Chondrocyte (in vitro differentiated cells): ENCODE data around the gene APCDD1. TPM values are rescaled to one million over a fixed set of nuclear protein-coding genes. Genes with fewer than 3 reads are reported as not detected.

ENCODE experiments used
- DNase-seq: peaks from one replicate; pipeline ENCODE4 v3.0.0; 2021; ENCODE audit warnings: mixed read lengths, low spot score
- H3K27ac Mint-ChIP-seq: one replicate; pipeline ENCODE4 v1.8.0; 2021; ENCODE audit warnings: mild to moderate bottlenecking, moderate library complexity, mixed read lengths; ENCODE audit not compliant: unreplicated experiment
- H3K27me3 Mint-ChIP-seq: 2 replicates; pipeline ENCODE4 v1.8.0; 2021; ENCODE audit warnings: low read depth, mixed read lengths
- H3K36me3 Mint-ChIP-seq: 2 replicates; pipeline ENCODE4 v1.8.0; 2021; ENCODE audit warnings: low read depth, mixed read lengths
- H3K4me1 Mint-ChIP-seq: 2 replicates; pipeline ENCODE4 v1.8.0; 2021; ENCODE audit warnings: low read depth, mild to moderate bottlenecking, mixed read lengths
- H3K4me3 Mint-ChIP-seq: one replicate; pipeline ENCODE4 v1.8.0; 2021; ENCODE audit warnings: mild to moderate bottlenecking, moderate library complexity, mixed read lengths; ENCODE audit not compliant: unreplicated experiment
- H3K9me3 Mint-ChIP-seq: 2 replicates; pipeline ENCODE4 v1.8.0; 2021; ENCODE audit warnings: low read depth, mixed read lengths
- total RNA-seq: library from RNA; stranded (reverse); gene quantifications from 3 replicates; pipeline ENCODE4 v1.2.1, GENCODE V29; 2021
- TF ChIP-seq, protein P1 (sequence below): fragments of 200-600 bp; sonication (generic); IDR thresholded peaks from 2 replicates; pipeline ENCODE4 v1.5.0; 2021; ENCODE audit warnings: antibody characterized with exemption, mild to moderate bottlenecking, moderate library complexity

Gene APCDD1
- total RNA-seq, 1 donor from 2014 or later: 9.5 TPM

DNA sequence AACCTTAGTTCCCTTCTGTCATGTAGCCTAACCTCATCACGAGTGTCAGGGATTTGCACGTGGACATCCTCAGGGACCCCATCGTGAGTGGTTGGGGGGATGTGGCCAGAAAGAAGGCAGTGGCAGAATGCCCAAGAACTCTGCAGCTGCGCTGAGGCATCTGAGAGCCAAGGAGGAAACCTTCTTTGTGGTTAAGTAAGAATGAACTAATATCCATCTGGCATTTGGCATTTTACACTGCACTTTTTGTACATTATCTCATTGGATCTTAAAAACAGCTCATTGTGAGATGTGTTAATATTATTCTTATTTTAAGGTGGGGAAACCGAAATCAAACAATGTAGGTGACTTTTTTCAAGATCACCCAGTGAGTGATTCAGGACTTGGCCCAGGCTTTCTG is 32.6 kb upstream of the APCDD1 start:
- no peak for DNase-seq
- TF ChIP-seq, protein P1, sequence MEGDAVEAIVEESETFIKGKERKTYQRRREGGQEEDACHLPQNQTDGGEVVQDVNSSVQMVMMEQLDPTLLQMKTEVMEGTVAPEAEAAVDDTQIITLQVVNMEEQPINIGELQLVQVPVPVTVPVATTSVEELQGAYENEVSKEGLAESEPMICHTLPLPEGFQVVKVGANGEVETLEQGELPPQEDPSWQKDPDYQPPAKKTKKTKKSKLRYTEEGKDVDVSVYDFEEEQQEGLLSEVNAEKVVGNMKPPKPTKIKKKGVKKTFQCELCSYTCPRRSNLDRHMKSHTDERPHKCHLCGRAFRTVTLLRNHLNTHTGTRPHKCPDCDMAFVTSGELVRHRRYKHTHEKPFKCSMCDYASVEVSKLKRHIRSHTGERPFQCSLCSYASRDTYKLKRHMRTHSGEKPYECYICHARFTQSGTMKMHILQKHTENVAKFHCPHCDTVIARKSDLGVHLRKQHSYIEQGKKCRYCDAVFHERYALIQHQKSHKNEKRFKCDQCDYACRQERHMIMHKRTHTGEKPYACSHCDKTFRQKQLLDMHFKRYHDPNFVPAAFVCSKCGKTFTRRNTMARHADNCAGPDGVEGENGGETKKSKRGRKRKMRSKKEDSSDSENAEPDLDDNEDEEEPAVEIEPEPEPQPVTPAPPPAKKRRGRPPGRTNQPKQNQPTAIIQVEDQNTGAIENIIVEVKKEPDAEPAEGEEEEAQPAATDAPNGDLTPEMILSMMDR: no peak
- Mint-ChIP-seq H3K27me3 (peaks cover 9% of the 10 kb centered on the region), H3K27ac (no peak overlapping the region), H3K9me3 (peaks cover 13% of the 10 kb centered on the region), H3K4me3 (no peak overlapping the region), H3K36me3 (peaks cover 4% of the 10 kb centered on the region), H3K4me1 (peaks cover 23% of the 10 kb centered on the region)

DNA sequence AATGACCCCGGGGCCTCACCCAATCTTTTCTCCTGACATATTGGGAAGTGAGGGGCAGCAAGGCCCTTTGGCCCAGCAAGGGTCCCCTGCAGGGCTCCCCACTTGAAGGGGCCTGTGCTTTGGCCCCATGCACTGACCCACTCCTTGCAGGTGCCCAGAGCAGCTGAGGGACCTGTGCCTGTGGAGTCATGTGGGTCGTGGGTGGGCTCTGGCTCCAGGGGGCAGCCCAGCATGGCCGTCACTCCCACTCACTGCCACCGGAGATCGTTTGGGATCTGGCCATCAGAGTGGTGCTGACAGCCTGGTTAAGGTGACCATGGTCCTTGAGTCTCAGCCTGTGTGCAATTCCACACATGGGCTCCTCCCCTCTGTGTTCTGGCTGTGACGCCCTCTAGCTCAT is 31.7 kb upstream of the APCDD1 start:
- peaks cover 4% of the 10 kb centered on the region for H3K36me3 Mint-ChIP-seq
- H3K4me1 Mint-ChIP-seq: peaks cover 14% of the 10 kb centered on the region
- no peak overlapping the region for H3K4me3 Mint-ChIP-seq
- DNase-seq: no peak
- no peak overlapping the region for H3K27ac Mint-ChIP-seq
- H3K9me3 Mint-ChIP-seq: peaks cover 13% of the 10 kb centered on the region
- TF ChIP-seq, protein P1: no peak
- H3K27me3 Mint-ChIP-seq: peaks cover 9% of the 10 kb centered on the region

DNA sequence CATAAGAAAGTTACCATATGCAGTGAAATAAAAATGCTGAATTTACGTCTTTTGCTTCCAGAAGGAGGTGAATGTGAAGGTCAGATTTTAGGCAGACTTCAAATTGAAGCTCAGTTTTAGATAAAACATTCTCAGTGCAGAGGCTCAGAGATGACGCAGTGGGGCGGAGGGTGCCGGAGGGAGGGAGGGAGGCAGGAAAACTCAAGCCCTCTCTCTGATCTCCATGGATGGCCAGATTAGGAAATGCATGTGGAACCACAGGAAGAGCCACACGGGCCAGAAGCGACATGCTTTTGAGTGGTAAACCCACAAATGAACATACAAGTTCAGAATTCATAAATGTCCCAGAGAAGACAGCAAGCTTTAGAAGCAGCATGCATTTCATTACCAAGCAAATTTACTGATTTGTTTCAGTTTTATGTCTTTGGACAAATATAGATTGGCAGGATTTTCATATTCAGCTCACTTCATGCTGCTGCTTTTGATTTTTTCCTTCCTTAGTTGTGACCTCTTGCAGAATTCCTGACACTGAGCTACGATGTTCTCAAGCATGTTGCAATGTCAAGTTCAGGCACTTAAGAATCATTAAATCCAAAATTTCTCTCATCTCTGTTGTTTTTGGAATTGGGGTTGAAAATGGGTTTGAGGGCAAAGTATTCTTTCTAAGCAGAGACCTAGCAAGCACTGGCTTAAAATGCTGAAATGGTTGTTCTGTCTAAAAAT is 29.7 kb upstream of the APCDD1 start:
- TF ChIP-seq, protein P1: no peak
- Mint-ChIP-seq H3K36me3 (peaks cover 4% of the 10 kb centered on the region), H3K4me1 (peaks cover 11% of the 10 kb centered on the region), H3K27ac (no peak overlapping the region), H3K4me3 (no peak overlapping the region), H3K9me3 (peaks cover 13% of the 10 kb centered on the region), H3K27me3 (peaks cover 9% of the 10 kb centered on the region)
- no peak for DNase-seq

DNA sequence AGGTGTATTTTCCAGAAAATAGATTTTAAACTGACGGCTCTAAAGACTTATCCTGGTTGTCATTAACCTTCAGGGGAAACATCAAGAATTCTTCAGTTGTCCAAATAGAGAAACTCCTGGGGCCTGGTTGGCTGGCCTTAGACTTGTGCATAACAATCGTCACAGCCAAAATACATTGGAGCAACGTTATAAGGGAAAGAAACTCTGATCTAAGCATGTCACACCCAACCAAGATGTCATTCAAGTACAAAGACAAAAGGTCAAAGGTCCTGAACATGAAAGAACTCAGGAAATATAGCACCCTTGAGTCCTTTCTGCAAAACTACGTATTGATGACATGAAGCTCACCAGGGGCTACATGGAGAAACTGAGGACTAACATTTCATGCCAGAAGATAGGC is 23.8 kb upstream of the APCDD1 start:
- Mint-ChIP-seq H3K9me3 (no peaks in the 10 kb centered on the region), H3K4me1 (no peaks in the 10 kb centered on the region), H3K27ac (no peak overlapping the region), H3K4me3 (no peak overlapping the region), H3K27me3 (peaks cover 3% of the 10 kb centered on the region), H3K36me3 (peaks cover 1% of the 10 kb centered on the region)
- DNase-seq: no peak
- TF ChIP-seq, protein P1: no peak

DNA sequence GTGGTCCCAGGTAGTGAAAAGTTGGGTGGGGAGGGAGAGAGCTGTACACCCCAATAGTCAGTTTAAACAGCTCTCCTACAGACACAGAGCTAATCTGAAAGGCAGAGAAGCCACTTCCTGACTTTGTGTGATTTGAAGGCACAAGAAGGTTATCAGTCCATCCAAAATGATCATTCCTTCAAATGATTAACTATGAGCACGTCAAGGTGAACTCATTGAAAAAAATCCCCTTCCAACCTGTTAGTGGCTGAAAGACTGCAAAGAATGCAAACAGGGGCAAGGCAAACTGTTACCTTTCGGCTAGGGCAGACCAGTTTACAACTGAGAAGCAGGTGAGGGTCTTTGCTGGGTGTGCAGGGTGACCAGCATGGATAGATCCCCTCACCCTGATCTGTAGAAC is 22.8 kb upstream of the APCDD1 start:
- Mint-ChIP-seq H3K4me3 (no peak overlapping the region), H3K9me3 (no peaks in the 10 kb centered on the region), H3K27me3 (peaks cover 1% of the 10 kb centered on the region), H3K36me3 (no peaks in the 10 kb centered on the region), H3K4me1 (no peaks in the 10 kb centered on the region), H3K27ac (no peak overlapping the region)
- no peak for DNase-seq
- TF ChIP-seq, protein P1: no peak
